ENCODE measurements around the gene HIVEP1.

GRCh38 chr6:12118607-12119006, 106.5 kb downstream of the HIVEP1 start:
- no peak for TF ChIP-seq CSDC2 (CRISPR knock-in tag; IDR thresholded peaks at IDR 0.05)
- TF ChIP-seq TOX (CRISPR knock-in tag; IDR thresholded peaks at IDR 0.05; ENCODE audit: borderline replicate concordance): no peak
- TF ChIP-seq ARNTL (CRISPR knock-in tag; IDR thresholded peaks at IDR 0.05; ENCODE audit: borderline replicate concordance, low read depth): no peak
- TF ChIP-seq PATZ1 (CRISPR knock-in tag; IDR thresholded peaks at IDR 0.05; ENCODE audit: borderline replicate concordance): no peak
- TF ChIP-seq ESRRG (CRISPR knock-in tag; IDR thresholded peaks at IDR 0.05): no peak
- TF ChIP-seq GLIS3 (CRISPR knock-in tag; IDR thresholded peaks at IDR 0.05): no peak
- no peak for TF ChIP-seq TCF4 (CRISPR knock-in tag; IDR thresholded peaks at IDR 0.05; ENCODE audit: borderline replicate concordance)
- TF ChIP-seq ZFP30 (CRISPR knock-in tag; IDR thresholded peaks at IDR 0.05): no peak
- TF ChIP-seq ZC3H10 (CRISPR knock-in tag; IDR thresholded peaks at IDR 0.05): no peak
